ENCODE data around the gene INHBC.
A peak's percentile ranks its signal among the peaks of the same experiment; 100 is the strongest.

INHBC gene

GRCh38 chr12:57452937-57453509, 18.4 kb downstream of the INHBC start:
- peak in 55 of 58 donors; percentile 15 to 85 (median 60) for DNase-seq

GRCh38 chr12:57454213-57454565, 19.6 kb downstream of the INHBC start:
- no peak for DNase-seq

- no peak for DNase-seq
Observed at GRCh38 chr12:57454566-57455373, 20.2 kb downstream of the INHBC start, which contains the start of gene INHBE. TSS of gene INHBE (plus strand) at chr12:57455307. CDS start at chr12:57455537, 230 bp downstream.

GRCh38 chr12:57455374-57456144, 21.0 kb downstream of the INHBC start:
- DNase-seq = no peak

- peak in 8 of 58 donors; percentile 6 to 34 (median 16) for DNase-seq
Observed at GRCh38 chr12:57456145-57456700, 21.6 kb downstream of the INHBC start.

- DNase-seq = no peak
Observed at GRCh38 chr12:57456737-57457490, 22.3 kb downstream of the INHBC start.

GRCh38 chr12:57458665-57459054, 24.1 kb downstream of the INHBC start:
- no peak for DNase-seq

- DNase-seq = peak; percentile 12 to 94 (median 84)
Observed at GRCh38 chr12:57459055-57459749, 24.6 kb downstream of the INHBC start.

- peak in 4 of 58 donors; percentile 16 to 56 (median 36) for DNase-seq
Observed at GRCh38 chr12:57459750-57460467, 25.3 kb downstream of the INHBC start, which contains the start of gene GLI1. TSS of gene GLI1 (plus strand) at chr12:57459785. CDS start at chr12:57463692, 3,907 bp downstream.

- no peak for DNase-seq
Observed at GRCh38 chr12:57460468-57460784, 25.8 kb downstream of the INHBC start.

- DNase-seq = no peak
Observed at GRCh38 chr12:57460841-57461275, 26.3 kb downstream of the INHBC start.

GRCh38 chr12:57461276-57461916, 26.8 kb downstream of the INHBC start:
- peak in 25 of 58 donors; percentile 14 to 62 (median 27) for DNase-seq

- DNase-seq = no peak
Observed at GRCh38 chr12:57461917-57462250, 27.3 kb downstream of the INHBC start.

GRCh38 chr12:57462251-57462911, 27.8 kb downstream of the INHBC start:
- peak in 54 of 58 donors; percentile 16 to 85 (median 58) for DNase-seq

- no peak for DNase-seq
Observed at GRCh38 chr12:57462912-57463253, 28.3 kb downstream of the INHBC start.

- DNase-seq = no peak
Observed at GRCh38 chr12:57464569-57464968, 30.0 kb downstream of the INHBC start.

- no peak for DNase-seq
Observed at GRCh38 chr12:57465030-57465746, 30.6 kb downstream of the INHBC start.
